ENCODE results near the gene RAB40B. TPM values are rescaled to one million over a fixed set of nuclear protein-coding genes. Genes with fewer than 3 reads are reported as not detected.

The RAB40B gene
- total and polyA plus RNA-seq, 2 of the 13 experiments (the other 11 are each of a cell fraction or from before 2014, with no cell fraction given) = 6.2 to 6.5 TPM

DNA sequence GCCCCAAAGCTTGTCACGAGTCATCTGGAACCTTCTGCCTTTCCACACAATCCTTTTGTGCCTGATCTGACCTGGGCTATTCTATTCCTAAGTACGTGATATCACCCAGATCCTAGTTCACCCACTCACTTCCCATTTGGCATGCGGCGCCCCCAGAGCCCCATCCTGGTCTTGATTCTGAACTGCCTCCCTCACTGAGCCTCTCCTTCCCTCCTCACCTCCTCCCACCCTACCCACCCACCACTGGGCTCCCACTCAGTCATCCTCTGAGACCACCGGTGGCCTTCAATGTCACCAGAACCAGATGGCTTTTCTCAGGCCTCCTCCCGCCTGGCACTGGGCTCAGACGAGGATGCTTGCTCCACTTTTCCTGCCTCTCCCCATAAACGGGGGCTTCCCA, 68.8 kb downstream of the RAB40B start (continued):
- TF ChIP-seq, protein P1, sequence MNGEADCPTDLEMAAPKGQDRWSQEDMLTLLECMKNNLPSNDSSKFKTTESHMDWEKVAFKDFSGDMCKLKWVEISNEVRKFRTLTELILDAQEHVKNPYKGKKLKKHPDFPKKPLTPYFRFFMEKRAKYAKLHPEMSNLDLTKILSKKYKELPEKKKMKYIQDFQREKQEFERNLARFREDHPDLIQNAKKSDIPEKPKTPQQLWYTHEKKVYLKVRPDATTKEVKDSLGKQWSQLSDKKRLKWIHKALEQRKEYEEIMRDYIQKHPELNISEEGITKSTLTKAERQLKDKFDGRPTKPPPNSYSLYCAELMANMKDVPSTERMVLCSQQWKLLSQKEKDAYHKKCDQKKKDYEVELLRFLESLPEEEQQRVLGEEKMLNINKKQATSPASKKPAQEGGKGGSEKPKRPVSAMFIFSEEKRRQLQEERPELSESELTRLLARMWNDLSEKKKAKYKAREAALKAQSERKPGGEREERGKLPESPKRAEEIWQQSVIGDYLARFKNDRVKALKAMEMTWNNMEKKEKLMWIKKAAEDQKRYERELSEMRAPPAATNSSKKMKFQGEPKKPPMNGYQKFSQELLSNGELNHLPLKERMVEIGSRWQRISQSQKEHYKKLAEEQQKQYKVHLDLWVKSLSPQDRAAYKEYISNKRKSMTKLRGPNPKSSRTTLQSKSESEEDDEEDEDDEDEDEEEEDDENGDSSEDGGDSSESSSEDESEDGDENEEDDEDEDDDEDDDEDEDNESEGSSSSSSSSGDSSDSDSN (CRISPR knock-in tag; IDR thresholded peaks at IDR 0.05) = no peak
- TF ChIP-seq, protein P2, sequence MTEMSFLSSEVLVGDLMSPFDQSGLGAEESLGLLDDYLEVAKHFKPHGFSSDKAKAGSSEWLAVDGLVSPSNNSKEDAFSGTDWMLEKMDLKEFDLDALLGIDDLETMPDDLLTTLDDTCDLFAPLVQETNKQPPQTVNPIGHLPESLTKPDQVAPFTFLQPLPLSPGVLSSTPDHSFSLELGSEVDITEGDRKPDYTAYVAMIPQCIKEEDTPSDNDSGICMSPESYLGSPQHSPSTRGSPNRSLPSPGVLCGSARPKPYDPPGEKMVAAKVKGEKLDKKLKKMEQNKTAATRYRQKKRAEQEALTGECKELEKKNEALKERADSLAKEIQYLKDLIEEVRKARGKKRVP (CRISPR knock-in tag; IDR thresholded peaks at IDR 0.05) = no peak
- no peak for TF ChIP-seq SRF (IDR thresholded peaks at IDR 0.05; ENCODE audit: low read depth, low read length)
- no peak for TF ChIP-seq TAF15 (IDR thresholded peaks at IDR 0.05; ENCODE audit: low read depth, low read length, poor library complexity, severe bottlenecking)
- TF ChIP-seq, protein P3, sequence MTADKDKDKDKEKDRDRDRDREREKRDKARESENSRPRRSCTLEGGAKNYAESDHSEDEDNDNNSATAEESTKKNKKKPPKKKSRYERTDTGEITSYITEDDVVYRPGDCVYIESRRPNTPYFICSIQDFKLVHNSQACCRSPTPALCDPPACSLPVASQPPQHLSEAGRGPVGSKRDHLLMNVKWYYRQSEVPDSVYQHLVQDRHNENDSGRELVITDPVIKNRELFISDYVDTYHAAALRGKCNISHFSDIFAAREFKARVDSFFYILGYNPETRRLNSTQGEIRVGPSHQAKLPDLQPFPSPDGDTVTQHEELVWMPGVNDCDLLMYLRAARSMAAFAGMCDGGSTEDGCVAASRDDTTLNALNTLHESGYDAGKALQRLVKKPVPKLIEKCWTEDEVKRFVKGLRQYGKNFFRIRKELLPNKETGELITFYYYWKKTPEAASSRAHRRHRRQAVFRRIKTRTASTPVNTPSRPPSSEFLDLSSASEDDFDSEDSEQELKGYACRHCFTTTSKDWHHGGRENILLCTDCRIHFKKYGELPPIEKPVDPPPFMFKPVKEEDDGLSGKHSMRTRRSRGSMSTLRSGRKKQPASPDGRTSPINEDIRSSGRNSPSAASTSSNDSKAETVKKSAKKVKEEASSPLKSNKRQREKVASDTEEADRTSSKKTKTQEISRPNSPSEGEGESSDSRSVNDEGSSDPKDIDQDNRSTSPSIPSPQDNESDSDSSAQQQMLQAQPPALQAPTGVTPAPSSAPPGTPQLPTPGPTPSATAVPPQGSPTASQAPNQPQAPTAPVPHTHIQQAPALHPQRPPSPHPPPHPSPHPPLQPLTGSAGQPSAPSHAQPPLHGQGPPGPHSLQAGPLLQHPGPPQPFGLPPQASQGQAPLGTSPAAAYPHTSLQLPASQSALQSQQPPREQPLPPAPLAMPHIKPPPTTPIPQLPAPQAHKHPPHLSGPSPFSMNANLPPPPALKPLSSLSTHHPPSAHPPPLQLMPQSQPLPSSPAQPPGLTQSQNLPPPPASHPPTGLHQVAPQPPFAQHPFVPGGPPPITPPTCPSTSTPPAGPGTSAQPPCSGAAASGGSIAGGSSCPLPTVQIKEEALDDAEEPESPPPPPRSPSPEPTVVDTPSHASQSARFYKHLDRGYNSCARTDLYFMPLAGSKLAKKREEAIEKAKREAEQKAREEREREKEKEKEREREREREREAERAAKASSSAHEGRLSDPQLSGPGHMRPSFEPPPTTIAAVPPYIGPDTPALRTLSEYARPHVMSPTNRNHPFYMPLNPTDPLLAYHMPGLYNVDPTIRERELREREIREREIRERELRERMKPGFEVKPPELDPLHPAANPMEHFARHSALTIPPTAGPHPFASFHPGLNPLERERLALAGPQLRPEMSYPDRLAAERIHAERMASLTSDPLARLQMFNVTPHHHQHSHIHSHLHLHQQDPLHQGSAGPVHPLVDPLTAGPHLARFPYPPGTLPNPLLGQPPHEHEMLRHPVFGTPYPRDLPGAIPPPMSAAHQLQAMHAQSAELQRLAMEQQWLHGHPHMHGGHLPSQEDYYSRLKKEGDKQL (CRISPR knock-in tag; IDR thresholded peaks at IDR 0.05; ENCODE audit: low read depth) = no peak
- TF ChIP-seq ARNT (IDR thresholded peaks at IDR 0.05) = no peak
- TF ChIP-seq, protein P4, sequence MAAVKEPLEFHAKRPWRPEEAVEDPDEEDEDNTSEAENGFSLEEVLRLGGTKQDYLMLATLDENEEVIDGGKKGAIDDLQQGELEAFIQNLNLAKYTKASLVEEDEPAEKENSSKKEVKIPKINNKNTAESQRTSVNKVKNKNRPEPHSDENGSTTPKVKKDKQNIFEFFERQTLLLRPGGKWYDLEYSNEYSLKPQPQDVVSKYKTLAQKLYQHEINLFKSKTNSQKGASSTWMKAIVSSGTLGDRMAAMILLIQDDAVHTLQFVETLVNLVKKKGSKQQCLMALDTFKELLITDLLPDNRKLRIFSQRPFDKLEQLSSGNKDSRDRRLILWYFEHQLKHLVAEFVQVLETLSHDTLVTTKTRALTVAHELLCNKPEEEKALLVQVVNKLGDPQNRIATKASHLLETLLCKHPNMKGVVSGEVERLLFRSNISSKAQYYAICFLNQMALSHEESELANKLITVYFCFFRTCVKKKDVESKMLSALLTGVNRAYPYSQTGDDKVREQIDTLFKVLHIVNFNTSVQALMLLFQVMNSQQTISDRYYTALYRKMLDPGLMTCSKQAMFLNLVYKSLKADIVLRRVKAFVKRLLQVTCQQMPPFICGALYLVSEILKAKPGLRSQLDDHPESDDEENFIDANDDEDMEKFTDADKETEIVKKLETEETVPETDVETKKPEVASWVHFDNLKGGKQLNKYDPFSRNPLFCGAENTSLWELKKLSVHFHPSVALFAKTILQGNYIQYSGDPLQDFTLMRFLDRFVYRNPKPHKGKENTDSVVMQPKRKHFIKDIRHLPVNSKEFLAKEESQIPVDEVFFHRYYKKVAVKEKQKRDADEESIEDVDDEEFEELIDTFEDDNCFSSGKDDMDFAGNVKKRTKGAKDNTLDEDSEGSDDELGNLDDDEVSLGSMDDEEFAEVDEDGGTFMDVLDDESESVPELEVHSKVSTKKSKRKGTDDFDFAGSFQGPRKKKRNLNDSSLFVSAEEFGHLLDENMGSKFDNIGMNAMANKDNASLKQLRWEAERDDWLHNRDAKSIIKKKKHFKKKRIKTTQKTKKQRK (IDR thresholded peaks at IDR 0.05; ENCODE audit: low read length) = no peak
